ENCODE measurements around the gene PLEKHG2.

PLEKHG2 gene

DNA sequence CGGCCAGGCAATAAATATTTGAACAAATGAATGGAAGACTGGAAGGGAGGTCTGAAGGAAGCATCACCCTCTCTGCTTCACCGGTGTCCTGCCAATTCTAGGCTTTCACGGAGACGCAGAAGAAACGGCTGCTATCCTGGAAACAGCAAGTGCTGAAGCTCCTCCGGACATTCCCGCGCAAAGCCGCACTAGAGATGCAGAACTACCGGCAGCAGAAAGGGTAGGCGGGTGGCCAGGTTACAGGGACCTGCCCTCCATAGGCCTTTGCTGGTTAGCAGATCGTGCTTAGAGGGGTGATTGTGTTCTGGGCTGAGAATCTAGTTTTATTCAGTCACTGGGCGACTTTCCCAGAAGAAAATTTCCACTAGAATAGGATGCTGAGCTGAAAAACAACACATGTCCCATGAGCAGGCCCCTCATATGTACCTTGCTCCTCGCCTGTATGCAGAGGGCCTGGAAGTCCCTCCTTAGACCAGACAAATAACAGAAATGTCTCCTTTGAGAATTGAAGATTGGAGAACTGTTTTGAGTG is 32.5 kb upstream of the PLEKHG2 start:
- TF ChIP-seq JUND (IDR thresholded peaks at IDR 0.05; ENCODE audit: low read depth), result no peak
- DNase-seq (ENCODE audit: low read depth in 1 of 2, low spot score in 1 of 2), result no peak
- in situ Hi-C loops (cut with HindIII; ENCODE audit: low pct_unique_long_range_greater_than_20kb, low sequenced_read_pairs), result no loop called here

DNA sequence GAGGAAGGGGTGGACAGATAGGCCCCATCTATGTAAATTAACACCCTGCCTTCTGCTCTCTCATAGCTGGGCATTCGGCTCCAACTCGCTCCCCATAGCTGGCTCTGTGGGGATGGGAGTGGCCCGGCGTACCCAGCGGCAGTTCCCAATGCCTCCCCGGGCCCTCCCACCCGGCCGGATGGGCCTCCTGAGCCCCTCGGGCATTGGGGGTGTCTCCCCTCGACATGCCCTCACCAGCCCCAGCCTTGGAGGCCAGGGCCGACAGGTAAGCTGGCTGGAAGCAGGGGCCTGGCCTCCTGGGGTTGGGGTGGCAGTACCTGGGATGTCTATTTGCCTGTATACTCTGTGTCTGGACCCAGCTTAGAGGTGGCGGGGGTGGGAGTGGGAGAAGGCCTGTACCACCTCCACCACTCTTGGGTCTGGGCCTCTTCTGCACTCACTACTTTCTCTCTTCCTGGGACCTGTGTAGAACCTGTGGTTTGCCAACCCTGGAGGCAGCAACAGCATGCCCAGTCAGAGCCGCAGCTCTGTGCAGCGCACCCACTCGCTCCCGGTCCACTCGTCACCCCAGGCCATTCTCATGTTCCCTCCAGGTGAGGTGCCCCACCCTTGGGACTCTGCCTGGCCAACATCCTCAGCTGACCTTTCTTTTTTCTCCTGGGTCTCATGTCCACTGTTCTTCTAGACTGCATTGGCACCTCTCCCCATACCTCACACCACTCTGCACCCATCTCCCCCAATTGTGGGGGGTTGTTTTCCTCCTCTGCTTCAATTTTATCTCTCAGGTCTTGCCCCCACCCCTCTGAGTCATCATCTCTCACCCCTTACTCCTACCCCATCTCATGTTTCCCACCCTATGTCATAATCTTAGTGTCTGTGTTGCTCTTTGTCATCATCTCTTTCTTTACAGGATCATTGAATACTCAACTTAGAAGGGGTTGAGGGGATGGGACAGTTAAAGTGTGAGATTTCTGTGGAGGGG is 31.7 kb upstream of the PLEKHG2 start:
- in situ Hi-C loops (cut with HindIII; ENCODE audit: low pct_unique_long_range_greater_than_20kb, low sequenced_read_pairs), result no loop called here
- DNase-seq (ENCODE audit: low read depth in 1 of 2, low spot score in 1 of 2), result no peak
- no peak for TF ChIP-seq JUND (IDR thresholded peaks at IDR 0.05; ENCODE audit: low read depth)

DNA sequence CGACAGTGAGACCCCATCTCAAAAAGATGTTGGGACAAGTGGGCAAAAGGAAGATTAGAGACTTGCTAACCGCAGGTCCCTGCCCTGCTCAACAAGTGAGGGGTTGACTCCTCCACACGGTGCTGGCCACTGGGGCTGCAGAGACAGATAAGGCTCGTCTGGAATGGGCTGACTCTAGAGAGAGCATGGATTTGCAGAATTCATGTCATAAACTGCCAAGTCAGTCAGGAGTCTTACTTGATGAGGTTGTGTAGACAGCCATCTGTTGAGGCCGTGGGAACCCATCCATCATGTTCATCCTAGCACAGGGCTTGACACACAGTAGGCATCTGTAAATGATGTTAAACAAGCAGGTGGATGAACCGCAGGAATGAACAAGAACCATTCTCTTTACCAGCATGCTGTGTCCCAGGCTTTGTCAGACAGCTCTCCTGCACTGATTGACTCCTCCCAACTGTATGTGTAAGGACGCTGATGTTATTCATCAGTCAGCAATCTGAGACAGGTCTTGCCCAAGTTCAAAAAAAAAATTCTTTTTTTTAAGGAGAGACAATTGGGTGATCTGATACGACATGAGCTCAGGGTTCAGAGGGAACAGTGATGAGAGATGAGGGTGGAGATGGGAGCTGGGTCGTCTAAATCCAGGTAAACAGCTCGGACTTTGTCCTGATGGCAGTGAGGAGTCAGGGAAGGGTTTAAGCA is 30.4 kb upstream of the PLEKHG2 start:
- in situ Hi-C loops (cut with HindIII; ENCODE audit: low pct_unique_long_range_greater_than_20kb, low sequenced_read_pairs), result no loop called here
- DNase-seq (ENCODE audit: low read depth in 1 of 2, low spot score in 1 of 2), result no peak
- TF ChIP-seq JUND (IDR thresholded peaks at IDR 0.05; ENCODE audit: low read depth), result no peak

DNA sequence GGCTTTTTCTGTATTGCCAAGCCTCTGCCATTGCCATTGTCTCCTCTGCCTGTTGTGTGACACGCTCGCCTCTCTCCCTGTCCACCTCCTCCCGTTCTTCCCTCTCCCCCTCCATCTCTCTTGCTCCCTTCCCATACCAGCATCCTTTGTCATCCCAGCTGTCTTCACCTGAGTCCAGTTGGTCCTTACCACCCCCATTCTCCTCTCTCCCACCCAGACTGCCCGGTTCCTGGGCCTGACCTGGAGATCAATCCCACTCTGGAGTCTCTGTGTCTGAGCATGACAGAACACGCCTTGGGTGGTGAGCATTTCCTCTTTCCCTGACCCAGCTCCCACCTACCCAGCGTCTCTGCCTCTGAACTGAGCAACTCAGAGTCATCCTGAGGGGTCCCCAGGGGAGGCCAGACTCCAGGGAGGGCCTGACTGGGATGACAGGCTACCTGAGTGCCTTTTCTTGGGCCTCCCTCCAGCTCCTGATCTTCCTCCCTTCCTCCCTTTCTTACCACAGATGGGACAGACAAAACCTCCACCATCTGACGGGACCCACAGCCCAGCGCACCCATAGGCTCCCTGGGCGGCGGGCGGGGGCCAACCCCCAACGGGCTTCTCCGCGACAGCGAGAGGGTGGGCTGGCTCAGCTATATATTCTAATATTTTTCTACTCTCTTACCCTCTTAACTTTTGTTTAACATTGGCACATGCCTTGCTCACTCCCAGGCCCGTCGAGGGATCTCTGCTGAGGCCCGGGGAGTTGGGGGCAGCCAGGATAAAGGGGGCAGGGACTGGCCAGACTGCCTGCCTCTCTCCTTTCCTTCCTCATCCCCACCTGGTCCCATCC is 29.3 kb upstream of the PLEKHG2 start:
- DNase-seq (ENCODE audit: low read depth in 1 of 2, low spot score in 1 of 2), result no peak
- in situ Hi-C loops (cut with HindIII; ENCODE audit: low pct_unique_long_range_greater_than_20kb, low sequenced_read_pairs), result no loop called here
- TF ChIP-seq JUND (IDR thresholded peaks at IDR 0.05; ENCODE audit: low read depth), result no peak

DNA sequence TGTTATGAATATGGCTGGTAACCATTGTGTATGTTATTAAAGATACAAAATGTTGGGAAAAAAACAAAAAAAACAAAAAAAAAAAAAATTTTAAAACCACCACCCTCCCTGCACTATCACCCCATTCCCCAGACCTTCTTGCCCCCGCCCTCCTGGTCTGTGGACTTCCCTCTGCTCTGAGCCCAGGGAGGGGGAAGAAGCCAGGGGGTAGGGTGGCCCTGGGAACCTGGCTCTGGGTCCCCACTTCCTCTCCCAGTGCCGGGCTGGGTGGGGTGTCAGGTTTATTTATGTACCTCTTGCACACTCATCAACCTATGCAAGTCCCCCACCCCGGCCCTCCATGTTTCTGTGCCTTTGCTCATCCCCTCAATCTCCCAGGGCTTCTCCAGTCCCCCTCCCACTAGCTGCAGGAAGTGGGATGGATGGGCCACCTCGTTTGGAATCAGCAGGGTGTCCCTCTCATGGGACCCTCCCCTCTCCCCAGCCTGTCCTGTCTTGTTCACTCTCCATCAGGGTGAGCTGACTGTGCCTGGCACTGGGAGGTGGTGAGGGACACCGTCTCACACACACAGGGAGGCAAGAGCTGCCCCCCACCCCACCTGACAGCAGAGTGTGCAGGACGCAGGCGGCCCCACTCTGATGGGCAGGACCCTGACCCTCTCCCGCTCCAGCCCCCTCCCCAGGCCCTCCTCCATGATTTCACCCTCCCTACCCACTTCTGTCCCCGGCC is 27.5 kb upstream of the PLEKHG2 start:
- in situ Hi-C loops (cut with HindIII; ENCODE audit: low pct_unique_long_range_greater_than_20kb, low sequenced_read_pairs), result no loop called here
- DNase-seq (ENCODE audit: low read depth in 1 of 2, low spot score in 1 of 2), result no peak
- TF ChIP-seq JUND (IDR thresholded peaks at IDR 0.05; ENCODE audit: low read depth), result no peak

DNA sequence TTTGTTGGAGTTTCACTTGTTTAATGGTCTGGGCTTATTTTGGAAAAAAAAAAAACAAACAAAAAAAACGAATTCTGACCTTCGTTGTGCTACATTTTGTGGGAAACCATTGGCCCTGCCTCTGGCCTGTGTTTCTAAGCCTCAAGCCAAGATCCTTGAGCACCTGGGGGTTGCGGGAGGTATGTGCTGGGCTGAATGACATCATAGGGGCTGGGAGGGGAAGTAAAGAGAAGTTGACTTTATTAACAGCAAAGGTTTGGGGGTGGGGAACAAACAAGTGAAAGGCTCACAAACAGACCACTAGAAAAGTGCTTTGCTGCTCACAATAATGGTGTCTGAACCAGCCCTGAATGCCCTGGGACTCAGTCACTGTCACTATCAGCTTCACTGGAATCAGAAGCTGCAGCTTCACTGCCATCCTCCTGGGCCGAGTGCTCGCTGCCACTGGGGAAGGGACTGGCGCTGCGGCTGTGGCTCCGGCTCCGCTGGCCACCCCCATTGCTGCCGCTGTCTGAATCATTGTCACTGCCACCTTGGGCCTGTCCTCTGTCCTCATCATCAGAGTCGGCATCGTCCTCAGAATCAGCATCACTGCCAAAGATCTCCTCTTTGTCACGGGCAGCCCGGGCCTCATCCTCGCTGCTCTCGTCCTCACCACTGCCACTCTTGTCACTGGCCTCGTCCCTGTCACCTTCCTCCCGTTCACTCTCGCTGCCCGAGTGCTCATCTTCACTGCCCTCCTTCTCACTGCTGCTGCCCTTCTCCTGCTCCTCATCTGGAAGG is 26.6 kb upstream of the PLEKHG2 start:
- in situ Hi-C loops (cut with HindIII; ENCODE audit: low pct_unique_long_range_greater_than_20kb, low sequenced_read_pairs), result no loop called here
- DNase-seq (ENCODE audit: low read depth in 1 of 2, low spot score in 1 of 2), result no peak
- no peak for TF ChIP-seq JUND (IDR thresholded peaks at IDR 0.05; ENCODE audit: low read depth)

DNA sequence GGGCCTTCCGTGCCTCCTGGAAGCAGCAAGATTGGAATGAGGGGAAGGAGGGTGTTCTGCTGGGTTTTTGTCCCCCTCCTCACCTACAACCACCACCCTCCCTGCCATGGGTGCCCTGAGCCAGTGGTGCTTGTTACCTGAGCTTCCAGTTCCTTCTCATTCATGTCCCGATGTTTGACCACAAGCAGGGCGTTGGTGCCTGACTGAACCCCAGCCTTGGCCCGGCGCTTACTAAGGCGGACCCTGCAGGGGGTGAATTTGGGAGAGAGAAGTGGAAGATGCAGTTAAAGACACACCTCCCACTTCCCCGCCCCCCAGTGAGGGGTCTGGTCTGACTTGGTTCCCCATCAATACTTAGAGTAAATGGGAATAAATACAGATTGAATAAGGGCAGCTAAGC is 25.9 kb upstream of the PLEKHG2 start:
- TF ChIP-seq JUND (IDR thresholded peaks at IDR 0.05; ENCODE audit: low read depth), result no peak
- no peak for DNase-seq (ENCODE audit: low read depth in 1 of 2, low spot score in 1 of 2)
- in situ Hi-C loops (cut with HindIII; ENCODE audit: low pct_unique_long_range_greater_than_20kb, low sequenced_read_pairs), result no loop called here

DNA sequence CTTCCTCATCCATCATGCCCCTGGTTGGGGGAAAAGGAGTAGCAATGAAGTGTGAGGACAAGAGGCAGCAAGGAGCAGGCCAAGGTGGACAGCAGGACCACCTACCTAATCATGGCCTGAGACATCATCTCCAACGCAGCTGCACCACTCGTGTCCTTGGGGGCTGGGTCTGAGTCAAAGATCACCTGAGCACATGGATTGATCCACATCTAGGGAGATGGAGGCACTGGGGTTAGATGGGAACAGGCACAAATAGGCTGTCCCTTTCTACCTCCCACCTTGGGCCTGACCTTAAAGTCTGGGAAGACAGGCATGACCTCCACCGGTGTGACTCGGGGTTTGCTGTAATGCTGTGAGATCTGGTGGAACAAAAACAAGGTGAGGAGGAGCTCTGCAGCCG is 23.8 kb upstream of the PLEKHG2 start:
- DNase-seq (ENCODE audit: low read depth in 1 of 2, low spot score in 1 of 2), result no peak
- in situ Hi-C loops (cut with HindIII; ENCODE audit: low pct_unique_long_range_greater_than_20kb, low sequenced_read_pairs), result no loop called here
- TF ChIP-seq JUND (IDR thresholded peaks at IDR 0.05; ENCODE audit: low read depth), result no peak

DNA sequence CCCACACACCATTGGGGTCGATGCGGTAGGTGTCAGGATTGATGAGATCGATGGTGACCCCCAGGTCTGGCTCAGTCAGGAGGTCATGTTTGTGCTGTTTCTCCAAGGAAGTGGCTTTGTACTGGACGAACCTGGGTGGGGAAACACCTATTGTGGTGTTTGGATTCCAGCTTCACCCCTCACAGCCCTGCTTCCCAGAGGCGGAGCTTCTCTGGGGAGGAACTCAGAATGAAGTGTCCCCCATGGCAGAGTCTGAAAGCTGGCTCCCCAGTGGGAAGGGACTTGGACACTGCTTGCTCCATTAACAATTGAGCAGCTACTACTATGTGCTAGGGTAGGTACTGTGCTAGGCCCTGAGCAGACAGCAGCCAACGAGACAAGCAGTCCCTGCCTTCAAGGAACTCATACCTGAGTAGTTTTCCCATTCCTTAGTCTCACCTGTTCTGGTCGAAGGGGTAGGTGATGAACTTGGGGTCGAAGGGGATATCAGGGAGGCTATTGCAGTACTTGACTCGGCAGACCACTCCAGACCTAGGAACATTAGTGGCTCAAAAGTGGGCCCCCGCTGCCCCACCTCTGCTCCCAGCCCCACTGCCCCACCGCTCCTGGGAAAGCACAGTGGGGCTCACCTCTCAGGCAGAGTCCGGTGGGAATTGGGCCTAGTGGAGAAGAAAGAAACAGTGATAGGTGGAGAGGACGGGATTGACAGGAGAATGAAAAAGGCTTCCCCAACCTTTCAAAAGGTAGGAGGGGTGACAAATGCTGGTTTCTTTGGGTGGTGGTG is 22.6 kb upstream of the PLEKHG2 start:
- no peak for DNase-seq (ENCODE audit: low read depth in 1 of 2, low spot score in 1 of 2)
- no peak for TF ChIP-seq JUND (IDR thresholded peaks at IDR 0.05; ENCODE audit: low read depth)
- in situ Hi-C loops (cut with HindIII; ENCODE audit: low pct_unique_long_range_greater_than_20kb, low sequenced_read_pairs), result no loop called here

DNA sequence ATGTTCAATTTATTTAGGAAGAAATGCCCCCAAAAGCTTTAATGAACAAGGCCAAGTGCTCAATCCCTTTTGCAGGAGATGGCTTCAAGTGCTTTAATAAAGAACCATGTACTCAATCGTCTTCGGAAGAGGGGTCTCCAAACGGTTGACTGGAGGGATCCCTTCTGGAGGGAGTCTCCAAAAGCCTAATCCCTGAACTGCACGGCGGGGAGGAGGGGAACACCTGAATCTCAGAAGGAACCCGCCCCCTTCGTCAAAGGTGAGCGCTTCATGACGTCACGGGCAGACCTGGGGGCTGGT is 22.1 kb upstream of the PLEKHG2 start:
- in situ Hi-C loops (cut with HindIII; ENCODE audit: low pct_unique_long_range_greater_than_20kb, low sequenced_read_pairs), result no loop called here
- TF ChIP-seq JUND (IDR thresholded peaks at IDR 0.05; ENCODE audit: low read depth), result no peak
- peak; percentile 55 to 83 for DNase-seq (ENCODE audit: low read depth in 1 of 2, low spot score in 1 of 2)

All from T47D (cell line).